Parathyroid adenoma (tissue), 2 donors: ENCODE data around the gene ENPP6.

Source experiments
- H2AFZ ChIP-seq: fragments of 300-600 bp; sonication (generic); one replicate; pipeline ENCODE4 v1.7.0; 2017; ENCODE audit warnings: antibody characterized with exemption, mild to moderate bottlenecking
- H3K27ac ChIP-seq: fragments of 300-600 bp; sonication (generic); one replicate; pipeline ENCODE4 v1.7.0; 2017
- H3K27me3 ChIP-seq: fragments of 300-600 bp; sonication (generic); one replicate; pipeline ENCODE4 v1.7.0; 2017; ENCODE audit warnings: low read length; ENCODE audit not compliant: control insufficient read depth, insufficient read depth
- H3K36me3 ChIP-seq: fragments of 300-600 bp; sonication (generic); one replicate; pipeline ENCODE4 v1.7.0; 2017; ENCODE audit warnings: low read length; ENCODE audit not compliant: control insufficient read depth, insufficient read depth
- H3K4me1 ChIP-seq: fragments of 300-600 bp; sonication (generic); one replicate; pipeline ENCODE4 v1.7.0; 2017; ENCODE audit warnings: control low read depth
- H3K4me2 ChIP-seq: fragments of 300-600 bp; sonication (generic); one replicate; pipeline ENCODE4 v1.7.0; 2017; ENCODE audit warnings: low read length
- H3K4me3 ChIP-seq: fragments of 300-600 bp; sonication (generic); one replicate; pipeline ENCODE4 v1.7.0; 2017; ENCODE audit warnings: low read depth, low read length
- H3K79me2 ChIP-seq: fragments of 300-600 bp; sonication (generic); one replicate; pipeline ENCODE4 v1.7.0; 2017; ENCODE audit warnings: control low read depth
- H3K9ac ChIP-seq: fragments of 300-600 bp; sonication (generic); one replicate; pipeline ENCODE4 v1.7.0; 2017; ENCODE audit warnings: mild to moderate bottlenecking
- H3K9me3 ChIP-seq: fragments of 300-600 bp; sonication (generic); one replicate; pipeline ENCODE4 v1.7.0; 2017; ENCODE audit warnings: low read length; ENCODE audit not compliant: control insufficient read depth
- CTCF ChIP-seq: fragments of 300-600 bp; sonication (generic); IDR thresholded peaks from one replicate; pipeline ENCODE4 v1.7.0; 2017; ENCODE audit warnings: antibody characterized with exemption, mild to moderate bottlenecking
- donor health status: primary hyperparathyroidism.

The ENPP6 gene

DNA sequence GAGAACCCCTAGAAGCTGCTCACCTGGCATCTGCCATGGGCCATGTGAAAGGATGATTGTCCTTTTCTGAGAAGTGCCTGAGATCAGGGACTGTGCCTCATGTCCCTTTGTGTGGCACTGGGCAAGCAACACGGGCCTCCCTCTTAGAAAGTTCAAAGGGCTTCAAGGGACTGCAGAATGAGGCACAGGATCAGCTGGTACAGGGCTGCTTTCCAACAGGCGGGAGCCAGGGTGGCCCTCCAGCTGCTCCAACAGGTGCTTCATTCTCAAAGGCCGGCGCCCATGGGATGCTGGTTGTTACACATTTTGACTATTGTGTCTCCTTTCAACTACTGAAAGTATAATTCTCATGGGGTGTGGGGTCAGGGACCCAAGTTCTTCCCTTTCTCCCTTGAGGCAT, 114.7 kb downstream of the ENPP6 start:
- no peaks in the 10 kb centered on the region for H3K36me3 ChIP-seq
- no peak for TF ChIP-seq CTCF
- H3K79me2 ChIP-seq: no peaks in the 10 kb centered on the region
- H3K9ac ChIP-seq: no peak overlapping the region
- no peak overlapping the region for H3K4me2 ChIP-seq
- H3K4me3 ChIP-seq: no peak overlapping the region
- H3K27ac ChIP-seq: no peak overlapping the region
- H2AFZ ChIP-seq: no peak overlapping the region
- no peaks in the 10 kb centered on the region for H3K9me3 ChIP-seq
- no peaks in the 10 kb centered on the region for H3K27me3 ChIP-seq
- H3K4me1 ChIP-seq: no peaks in the 10 kb centered on the region

DNA sequence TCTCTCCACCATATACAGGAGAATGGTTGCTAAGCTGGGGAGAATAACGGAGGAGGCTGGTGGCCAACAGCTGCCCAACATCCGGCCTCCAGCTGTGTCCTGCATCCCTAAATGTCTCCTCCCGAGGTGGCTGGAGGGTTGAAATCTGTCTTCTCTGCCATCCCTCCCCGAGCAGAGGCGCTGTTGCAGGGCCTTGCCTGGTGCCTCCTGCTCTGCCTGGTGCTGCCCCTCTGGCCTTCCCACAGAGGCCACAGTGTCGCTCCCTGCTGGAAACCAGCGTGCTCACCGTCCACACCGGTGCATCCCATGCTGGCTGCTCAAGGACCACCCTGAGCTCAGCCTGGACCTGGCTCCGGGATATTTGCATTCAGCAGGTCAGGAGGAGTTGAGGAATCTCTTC, 115.2 kb downstream of the ENPP6 start:
- Histone ChIP-seq H3K4me1 (no peaks in the 10 kb centered on the region), H3K9ac (no peak overlapping the region), H3K4me2 (no peak overlapping the region), H2AFZ (no peak overlapping the region), H3K9me3 (no peaks in the 10 kb centered on the region), H3K79me2 (no peaks in the 10 kb centered on the region), H3K36me3 (no peaks in the 10 kb centered on the region), H3K27me3 (no peaks in the 10 kb centered on the region), H3K4me3 (no peak overlapping the region), H3K27ac (no peak overlapping the region)
- no peak for TF ChIP-seq CTCF

DNA sequence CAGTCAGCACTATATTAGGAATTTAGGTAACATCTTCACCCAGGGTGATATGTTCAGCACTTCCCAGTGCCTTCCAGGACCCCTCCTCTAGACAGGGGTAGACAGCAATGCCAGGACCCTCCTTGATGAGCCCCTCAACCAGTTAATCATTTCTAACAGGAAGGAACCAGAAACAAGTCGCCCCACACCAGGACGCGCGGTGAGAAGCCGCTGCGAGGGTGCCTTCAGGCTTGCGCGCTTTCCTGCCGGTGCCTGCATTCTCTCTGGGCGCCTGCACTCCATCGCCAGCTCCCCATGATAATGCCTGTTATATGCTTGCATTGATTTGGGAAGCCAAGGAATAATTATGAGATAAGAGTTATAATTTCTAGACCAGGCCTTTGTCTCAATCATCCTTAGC, 116.0 kb downstream of the ENPP6 start:
- no peak overlapping the region for H3K4me2 ChIP-seq
- no peaks in the 10 kb centered on the region for H3K9me3 ChIP-seq
- no peak overlapping the region for H3K27ac ChIP-seq
- no peaks in the 10 kb centered on the region for H3K27me3 ChIP-seq
- no peak overlapping the region for H3K9ac ChIP-seq
- no peaks in the 10 kb centered on the region for H3K36me3 ChIP-seq
- no peaks in the 10 kb centered on the region for H3K79me2 ChIP-seq
- H3K4me1 ChIP-seq: no peaks in the 10 kb centered on the region
- TF ChIP-seq CTCF: no peak
- no peak overlapping the region for H2AFZ ChIP-seq
- no peak overlapping the region for H3K4me3 ChIP-seq

DNA sequence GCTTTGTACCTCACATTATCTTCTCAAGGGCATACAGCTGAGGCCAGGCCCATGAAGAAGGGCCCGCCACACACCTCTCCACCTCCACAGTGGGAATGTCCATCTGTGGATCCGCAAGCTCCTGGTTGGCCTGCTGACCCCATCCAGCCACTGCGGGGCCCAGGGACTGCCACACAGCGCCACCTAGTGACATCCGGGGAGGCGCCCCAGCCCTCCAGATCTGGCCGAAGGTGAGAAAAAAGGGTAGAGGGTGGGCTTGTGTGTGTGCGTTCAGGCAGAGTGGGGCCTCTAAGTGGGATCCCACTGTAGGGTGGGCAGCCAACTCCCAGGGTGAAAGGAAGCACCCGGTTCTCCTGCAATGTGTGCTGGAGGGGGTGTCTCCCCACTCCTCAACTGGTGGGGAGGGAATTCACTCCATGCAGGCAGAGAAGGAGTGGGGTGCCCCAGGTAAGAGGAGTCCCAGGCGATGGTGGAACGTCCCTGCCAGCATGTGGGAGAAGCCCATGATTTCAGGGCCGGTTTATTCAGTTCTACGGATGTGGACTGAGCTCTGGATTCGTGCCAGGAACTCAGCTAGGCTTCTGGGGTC, 117.3 kb downstream of the ENPP6 start:
- Histone ChIP-seq H3K4me1 (no peaks in the 10 kb centered on the region), H3K27ac (no peak overlapping the region), H3K9ac (no peak overlapping the region), H3K79me2 (no peaks in the 10 kb centered on the region), H2AFZ (no peak overlapping the region), H3K4me3 (no peak overlapping the region), H3K27me3 (no peaks in the 10 kb centered on the region), H3K4me2 (no peak overlapping the region), H3K36me3 (no peaks in the 10 kb centered on the region), H3K9me3 (no peaks in the 10 kb centered on the region)
- TF ChIP-seq CTCF: peak; percentile 65

- Histone ChIP-seq H2AFZ (no peak overlapping the region), H3K4me3 (no peak overlapping the region), H3K9ac (no peak overlapping the region), H3K27ac (no peak overlapping the region), H3K79me2 (no peaks in the 10 kb centered on the region), H3K36me3 (no peaks in the 10 kb centered on the region), H3K27me3 (no peaks in the 10 kb centered on the region), H3K4me2 (no peak overlapping the region), H3K9me3 (no peaks in the 10 kb centered on the region), H3K4me1 (no peaks in the 10 kb centered on the region)
- TF ChIP-seq CTCF: no peak
These were observed 118.1 kb downstream of the ENPP6 start for GRCh38 chr4:184099535-184099966.
